HG03280 (cell line): ENCODE measurements around the gene OSM.

ENCODE experiments used
- ATAC-seq: cut with Tn5 transposase; IDR thresholded peaks from one replicate; pipeline ENCODE4 v1.9.1; 2021; ENCODE audit warnings: mild to moderate bottlenecking, moderate library complexity; ENCODE audit not compliant: unreplicated experiment

OSM gene

GRCh38 chr22:30297991-30298701, 31.5 kb upstream of the OSM start:
- no peak for ATAC-seq

- no peak for ATAC-seq
Measured at GRCh38 chr22:30297276-30297990, 30.8 kb upstream of the OSM start.

GRCh38 chr22:30296833-30297232, 30.2 kb upstream of the OSM start:
- no peak for ATAC-seq

- ATAC-seq = no peak
Measured at GRCh38 chr22:30296324-30296723, 29.7 kb upstream of the OSM start.

GRCh38 chr22:30295576-30295975, 28.9 kb upstream of the OSM start:
- no peak for ATAC-seq

- ATAC-seq = no peak
Measured at GRCh38 chr22:30294830-30295229, 28.2 kb upstream of the OSM start.

- ATAC-seq = no peak
Measured at GRCh38 chr22:30294066-30294465, 27.4 kb upstream of the OSM start.

- ATAC-seq = no peak
Measured at GRCh38 chr22:30293026-30293425, 26.4 kb upstream of the OSM start.

- no peak for ATAC-seq
Measured at GRCh38 chr22:30292069-30292970, 25.7 kb upstream of the OSM start.

- ATAC-seq = no peak
Measured at GRCh38 chr22:30291058-30291892, 24.6 kb upstream of the OSM start.

GRCh38 chr22:30290342-30291057, 23.8 kb upstream of the OSM start:
- ATAC-seq = no peak

GRCh38 chr22:30289980-30290313, 23.3 kb upstream of the OSM start:
- ATAC-seq = no peak

- peak; percentile 65 for ATAC-seq
Measured at GRCh38 chr22:30289141-30289979, 22.7 kb upstream of the OSM start, which contains the start of gene CASTOR1. CASTOR1 (minus strand) TSS chr22:30289505; CDS start chr22:30289497, 8 bp downstream.

- no peak for ATAC-seq
Measured at GRCh38 chr22:30288419-30289140, 21.9 kb upstream of the OSM start.

- ATAC-seq = no peak
Measured at GRCh38 chr22:30287648-30288418, 21.2 kb upstream of the OSM start.

GRCh38 chr22:30286813-30287647, 20.4 kb upstream of the OSM start:
- ATAC-seq = no peak

- ATAC-seq = no peak
Measured at GRCh38 chr22:30286331-30286730, 19.7 kb upstream of the OSM start.
